ENCODE results near the gene KCNJ15.

DNA sequence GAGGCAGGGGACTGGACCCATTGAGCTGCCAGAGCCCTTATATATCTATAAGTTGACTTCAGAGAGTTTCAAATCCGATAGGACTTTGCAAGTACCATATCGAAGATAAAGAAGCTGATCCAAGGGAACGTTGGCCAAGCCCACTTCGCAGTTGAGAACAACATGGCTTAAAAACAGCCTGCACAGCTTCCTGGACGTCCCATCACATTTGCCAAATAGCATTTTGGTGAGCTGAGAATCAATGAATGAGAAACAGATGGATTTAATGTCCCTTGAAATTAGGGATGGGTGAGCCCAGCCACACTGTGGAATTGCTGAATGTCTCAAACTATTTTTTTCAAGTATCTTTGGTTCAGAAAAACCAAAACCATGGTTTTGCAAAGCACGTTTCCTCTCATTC is 64.8 kb downstream of the KCNJ15 start:
- TF ChIP-seq, protein P1, sequence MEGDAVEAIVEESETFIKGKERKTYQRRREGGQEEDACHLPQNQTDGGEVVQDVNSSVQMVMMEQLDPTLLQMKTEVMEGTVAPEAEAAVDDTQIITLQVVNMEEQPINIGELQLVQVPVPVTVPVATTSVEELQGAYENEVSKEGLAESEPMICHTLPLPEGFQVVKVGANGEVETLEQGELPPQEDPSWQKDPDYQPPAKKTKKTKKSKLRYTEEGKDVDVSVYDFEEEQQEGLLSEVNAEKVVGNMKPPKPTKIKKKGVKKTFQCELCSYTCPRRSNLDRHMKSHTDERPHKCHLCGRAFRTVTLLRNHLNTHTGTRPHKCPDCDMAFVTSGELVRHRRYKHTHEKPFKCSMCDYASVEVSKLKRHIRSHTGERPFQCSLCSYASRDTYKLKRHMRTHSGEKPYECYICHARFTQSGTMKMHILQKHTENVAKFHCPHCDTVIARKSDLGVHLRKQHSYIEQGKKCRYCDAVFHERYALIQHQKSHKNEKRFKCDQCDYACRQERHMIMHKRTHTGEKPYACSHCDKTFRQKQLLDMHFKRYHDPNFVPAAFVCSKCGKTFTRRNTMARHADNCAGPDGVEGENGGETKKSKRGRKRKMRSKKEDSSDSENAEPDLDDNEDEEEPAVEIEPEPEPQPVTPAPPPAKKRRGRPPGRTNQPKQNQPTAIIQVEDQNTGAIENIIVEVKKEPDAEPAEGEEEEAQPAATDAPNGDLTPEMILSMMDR (conservative IDR thresholded peaks at IDR 0.05 in 1 of 2, IDR thresholded peaks at IDR 0.05 in 1 of 2; ENCODE audit: low read depth in 1 of 2, low read length in 2 of 2), result no peak
- TF ChIP-seq EZH2 (IDR thresholded peaks at IDR 0.05; ENCODE audit: low read length, missing control alignments), result no peak
